ENCODE results near the gene GPR15LG.

DNA sequence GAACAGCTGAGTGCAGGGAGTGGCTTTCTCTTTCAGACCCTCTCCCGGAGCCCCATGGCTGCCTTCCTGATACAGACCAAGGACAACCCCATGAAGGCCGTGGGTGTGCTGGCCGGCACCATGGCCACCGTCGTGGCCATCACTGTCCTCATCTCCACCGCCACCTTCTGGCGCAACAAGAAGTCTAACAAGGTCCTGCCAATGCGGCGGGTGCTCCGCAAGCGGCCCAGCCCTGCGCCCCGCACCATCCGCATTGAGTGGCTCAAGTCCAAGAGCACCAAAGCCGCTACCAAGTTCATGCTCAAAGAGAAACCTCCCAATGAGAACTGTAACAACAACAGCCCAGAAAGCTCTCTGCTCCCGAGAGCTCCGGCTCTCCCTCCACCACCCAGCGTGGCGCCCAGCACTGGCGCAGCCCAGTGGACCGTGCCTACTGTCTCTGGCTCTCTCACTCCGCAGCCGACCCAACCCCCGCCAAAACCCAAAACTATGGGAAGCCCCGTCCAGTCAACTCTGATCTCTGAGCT is 40.5 kb downstream of the GPR15LG start:
- TF ChIP-seq, protein P1, sequence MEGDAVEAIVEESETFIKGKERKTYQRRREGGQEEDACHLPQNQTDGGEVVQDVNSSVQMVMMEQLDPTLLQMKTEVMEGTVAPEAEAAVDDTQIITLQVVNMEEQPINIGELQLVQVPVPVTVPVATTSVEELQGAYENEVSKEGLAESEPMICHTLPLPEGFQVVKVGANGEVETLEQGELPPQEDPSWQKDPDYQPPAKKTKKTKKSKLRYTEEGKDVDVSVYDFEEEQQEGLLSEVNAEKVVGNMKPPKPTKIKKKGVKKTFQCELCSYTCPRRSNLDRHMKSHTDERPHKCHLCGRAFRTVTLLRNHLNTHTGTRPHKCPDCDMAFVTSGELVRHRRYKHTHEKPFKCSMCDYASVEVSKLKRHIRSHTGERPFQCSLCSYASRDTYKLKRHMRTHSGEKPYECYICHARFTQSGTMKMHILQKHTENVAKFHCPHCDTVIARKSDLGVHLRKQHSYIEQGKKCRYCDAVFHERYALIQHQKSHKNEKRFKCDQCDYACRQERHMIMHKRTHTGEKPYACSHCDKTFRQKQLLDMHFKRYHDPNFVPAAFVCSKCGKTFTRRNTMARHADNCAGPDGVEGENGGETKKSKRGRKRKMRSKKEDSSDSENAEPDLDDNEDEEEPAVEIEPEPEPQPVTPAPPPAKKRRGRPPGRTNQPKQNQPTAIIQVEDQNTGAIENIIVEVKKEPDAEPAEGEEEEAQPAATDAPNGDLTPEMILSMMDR (IDR thresholded peaks at IDR 0.05; ENCODE audit: poor library complexity): no peak
- TF ChIP-seq EZH2phosphoT487 (IDR thresholded peaks at IDR 0.05; ENCODE audit: low read depth, severe bottlenecking, unreplicated experiment): no peak
